Germinal center (tissue), 1 donor: ENCODE data around the gene BDKRB1.
"Not testable (repeated sequence)": the region's sequence is repeated elsewhere in the genome, so short reads cannot be mapped to it uniquely, and the experiment has no call there.

Experiments
- DNase-seq: peaks from one replicate; pipeline ENCODE4 v3.0.0; 2012; ENCODE audit warnings: mixed read lengths, low spot score

BDKRB1 gene

DNA sequence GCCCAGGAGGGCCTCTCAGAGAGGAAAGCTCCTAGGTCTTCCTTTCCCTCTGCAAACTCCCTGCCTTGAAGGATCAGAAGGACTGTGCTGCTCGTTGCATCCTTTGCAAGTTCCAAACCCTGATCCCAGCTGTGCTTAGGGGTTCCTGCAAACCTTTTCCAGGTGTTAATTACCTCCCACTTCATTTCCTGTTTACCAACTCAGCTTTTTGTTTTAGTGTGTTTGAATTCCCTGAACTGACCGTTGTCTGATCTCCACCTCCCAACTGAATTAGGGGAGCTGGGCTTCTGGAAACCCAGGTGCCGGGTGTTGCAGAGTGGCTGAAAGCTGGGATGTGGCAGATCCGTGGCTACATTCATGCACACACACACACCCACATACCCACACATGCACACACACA is 20.6 kb upstream of the BDKRB1 start:
- DNase-seq = no peak

DNA sequence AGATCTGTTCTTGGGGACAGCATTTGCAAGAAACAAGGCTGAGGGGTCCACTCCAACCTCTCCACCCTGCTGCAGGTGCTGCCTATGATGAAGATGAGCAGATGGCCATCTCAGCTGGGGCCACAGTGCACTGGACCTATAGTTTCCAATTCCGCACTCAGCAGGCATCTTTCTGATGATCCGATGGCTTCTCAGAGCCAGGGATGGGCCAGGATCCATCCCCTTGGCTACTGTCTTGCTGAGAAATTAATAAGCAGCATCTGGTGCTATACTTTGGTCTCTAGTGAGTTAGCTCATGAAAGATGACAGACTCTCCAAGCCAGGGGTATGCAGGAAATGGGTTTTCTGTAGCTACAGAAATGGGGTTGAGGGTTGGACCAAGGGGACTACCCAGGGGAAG is 18.4 kb upstream of the BDKRB1 start:
- DNase-seq = no peak

DNA sequence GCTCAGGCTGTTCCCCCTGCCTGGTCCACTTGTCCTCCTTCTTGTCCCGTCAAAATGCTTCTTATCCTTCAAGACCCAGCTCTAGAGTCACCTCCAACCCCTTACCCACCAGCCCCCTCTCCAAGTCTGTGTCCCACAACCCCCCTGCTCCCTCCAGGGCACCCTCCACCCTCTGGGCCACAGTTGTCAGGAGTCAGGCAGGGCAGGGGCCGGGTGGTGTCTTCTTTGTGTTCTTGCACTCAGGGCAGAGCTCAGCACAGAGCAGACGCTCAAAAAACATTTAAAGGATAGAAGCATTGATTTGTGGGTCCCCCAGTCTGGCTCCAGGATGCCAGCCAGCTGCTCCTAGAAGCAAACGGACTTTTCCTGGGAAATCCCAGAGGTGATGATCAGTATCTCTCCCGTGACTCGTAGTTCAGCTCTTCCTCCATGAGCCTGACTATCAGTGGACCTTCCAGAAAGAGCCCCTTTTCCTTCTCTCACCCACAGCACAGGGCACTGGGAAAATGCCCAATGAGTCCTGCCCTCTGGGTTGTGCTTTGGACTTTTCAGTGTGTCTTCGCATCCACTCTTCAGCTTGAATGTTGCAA is 17.2 kb upstream of the BDKRB1 start:
- no peak for DNase-seq

DNA sequence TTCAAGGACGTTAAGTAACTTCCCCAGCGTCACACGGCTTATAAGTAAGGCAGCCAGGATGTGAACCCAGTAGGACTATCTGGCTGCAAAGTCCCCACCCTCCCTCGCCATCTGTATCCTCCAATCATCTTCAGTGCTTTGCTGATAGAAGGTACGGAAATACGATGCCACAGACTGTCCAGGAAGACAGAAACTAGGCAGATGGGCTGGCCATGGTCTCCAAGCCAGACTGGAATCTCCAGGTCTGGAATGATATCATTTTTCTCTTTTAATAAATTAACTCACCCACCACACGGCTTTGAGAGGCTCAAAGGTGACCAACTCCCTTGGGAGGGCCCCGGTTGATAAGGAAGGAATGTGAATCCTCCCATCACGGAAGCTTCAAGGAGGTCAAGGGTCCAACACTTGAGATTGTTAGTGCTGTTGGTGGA is 16.3 kb upstream of the BDKRB1 start:
- no peak for DNase-seq

DNA sequence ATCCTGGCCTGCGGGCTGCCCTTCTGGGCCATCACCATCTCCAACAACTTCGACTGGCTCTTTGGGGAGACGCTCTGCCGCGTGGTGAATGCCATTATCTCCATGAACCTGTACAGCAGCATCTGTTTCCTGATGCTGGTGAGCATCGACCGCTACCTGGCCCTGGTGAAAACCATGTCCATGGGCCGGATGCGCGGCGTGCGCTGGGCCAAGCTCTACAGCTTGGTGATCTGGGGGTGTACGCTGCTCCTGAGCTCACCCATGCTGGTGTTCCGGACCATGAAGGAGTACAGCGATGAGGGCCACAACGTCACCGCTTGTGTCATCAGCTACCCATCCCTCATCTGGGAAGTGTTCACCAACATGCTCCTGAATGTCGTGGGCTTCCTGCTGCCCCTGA is 15.4 kb upstream of the BDKRB1 start:
- no peak for DNase-seq

DNA sequence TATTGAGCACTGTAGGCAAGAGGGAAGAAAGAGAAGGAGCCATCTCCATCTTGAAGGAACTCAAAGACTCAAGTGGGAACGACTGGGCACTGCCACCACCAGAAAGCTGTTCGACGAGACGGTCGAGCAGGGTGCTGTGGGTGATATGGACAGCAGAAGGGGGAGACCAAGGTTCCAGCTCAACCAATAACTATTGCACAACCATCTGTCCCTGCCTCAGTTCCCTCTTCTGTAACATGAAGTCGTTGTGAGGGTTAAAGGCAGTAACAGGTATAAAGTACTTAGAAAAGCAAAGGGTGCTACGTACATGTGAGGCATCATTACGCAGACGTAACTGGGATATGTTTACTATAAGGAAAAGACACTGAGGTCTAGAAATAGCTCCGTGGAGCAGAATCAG is 13.9 kb upstream of the BDKRB1 start:
- no peak for DNase-seq

DNA sequence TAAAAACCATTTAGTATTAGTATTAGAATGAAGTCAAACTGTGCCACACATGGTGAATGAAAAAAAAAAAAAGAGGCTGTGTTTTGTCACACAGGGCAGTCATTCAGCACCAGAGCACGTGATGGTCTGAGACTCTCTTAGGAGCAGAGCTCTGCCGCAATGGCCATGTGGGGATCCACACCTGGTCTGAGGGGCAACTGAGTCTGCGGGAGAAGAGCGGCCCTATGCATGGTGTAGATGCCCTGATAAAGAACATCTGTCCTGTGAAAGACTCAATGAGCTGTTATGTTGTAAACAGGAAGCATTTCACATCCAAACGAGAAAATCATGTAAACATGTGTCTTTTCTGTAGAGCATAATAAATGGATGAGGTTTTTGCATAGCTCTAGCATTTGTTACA is 12.2 kb upstream of the BDKRB1 start:
- no peak for DNase-seq

DNA sequence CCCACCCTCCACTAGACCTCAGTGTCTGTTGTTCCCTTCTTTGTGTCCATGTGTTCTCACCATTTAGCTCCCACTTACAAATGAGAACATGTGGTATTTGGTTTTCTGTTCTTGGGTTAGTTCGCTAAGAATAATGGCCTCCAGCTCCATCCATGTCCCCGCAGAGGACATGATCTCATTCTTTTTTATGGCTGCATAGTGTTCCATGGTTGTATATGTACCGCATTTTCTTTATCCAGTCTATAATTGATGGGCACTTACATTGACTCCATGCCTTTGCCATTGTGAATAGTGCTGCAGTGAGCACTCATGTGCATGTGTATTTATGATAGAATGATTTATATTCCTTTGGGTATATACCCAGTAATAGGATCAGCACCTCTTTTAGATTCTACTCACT is 10.9 kb upstream of the BDKRB1 start:
- not testable (repeated sequence) for DNase-seq

DNA sequence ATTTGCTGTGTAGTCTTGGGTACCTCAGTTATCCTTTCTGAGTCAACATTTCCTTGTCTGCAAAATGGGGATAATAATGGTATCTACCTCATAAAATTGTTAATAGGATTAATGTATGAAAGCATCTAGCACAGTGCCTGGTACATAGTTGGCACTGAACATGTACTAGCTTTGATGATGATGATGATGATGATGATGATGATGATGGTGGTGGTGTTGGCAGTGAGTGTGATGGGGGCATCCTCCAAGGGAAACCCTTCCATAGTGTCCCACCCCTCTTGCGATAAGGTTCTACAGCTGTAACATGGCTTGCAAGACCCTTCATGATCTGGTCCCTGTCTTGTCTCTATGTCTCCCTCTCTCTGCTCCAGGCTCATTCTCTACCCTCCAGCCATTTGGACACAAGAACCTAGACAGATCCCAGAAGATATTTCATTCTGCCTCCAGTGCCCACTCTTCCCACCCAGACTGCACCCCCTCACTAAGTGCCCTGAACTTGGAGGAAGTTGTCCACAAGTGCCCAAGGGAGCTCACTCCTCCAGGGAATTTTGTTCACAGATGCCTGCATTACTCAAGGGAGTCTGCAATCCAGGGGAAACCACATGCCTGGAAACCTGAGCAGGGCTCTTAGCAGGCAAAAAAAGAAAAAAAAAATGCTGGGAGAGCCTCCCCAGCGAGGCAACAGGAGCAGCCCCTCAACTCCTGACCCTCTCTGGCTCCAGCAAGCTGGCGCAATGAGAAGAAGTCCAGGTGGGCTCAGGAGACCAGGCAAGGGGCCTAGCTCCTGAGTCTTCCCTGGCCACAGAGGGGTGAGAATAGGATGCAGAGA is 10.1 kb upstream of the BDKRB1 start:
- no peak for DNase-seq

DNA sequence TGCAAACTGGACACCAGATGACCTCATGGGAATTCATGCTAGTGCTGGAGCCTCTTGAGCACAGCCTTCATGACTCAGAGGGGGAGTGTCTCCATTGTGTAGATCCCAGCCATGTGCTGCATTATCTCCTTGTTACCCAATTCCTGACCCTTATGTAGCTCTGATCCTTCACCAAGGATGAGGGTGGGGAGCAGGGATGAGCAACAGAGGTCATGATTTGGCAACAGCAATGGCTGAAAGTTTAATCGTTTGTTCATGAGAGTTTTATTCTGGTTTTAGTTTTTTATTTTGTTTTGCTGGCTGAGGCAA is 9.5 kb upstream of the BDKRB1 start:
- DNase-seq = no peak

DNA sequence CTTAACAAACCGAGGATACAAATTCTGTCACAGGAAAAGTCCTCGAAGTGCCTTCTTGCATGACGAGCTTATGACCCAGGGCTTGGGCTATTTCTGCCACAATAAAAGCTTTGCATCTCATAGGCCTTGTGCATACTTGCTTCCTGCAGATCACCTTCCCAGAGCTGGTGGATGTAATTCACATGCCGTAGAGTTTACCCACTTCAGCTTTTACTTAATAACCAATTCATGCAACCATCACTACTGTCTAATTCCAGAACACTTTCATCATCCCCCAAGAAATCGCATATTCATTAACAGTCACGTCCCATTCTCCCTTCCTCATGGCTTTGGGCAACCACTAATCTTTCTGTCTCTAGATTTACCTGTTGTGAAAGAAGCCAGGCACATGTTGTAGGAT is 9.0 kb upstream of the BDKRB1 start:
- DNase-seq = no peak

DNA sequence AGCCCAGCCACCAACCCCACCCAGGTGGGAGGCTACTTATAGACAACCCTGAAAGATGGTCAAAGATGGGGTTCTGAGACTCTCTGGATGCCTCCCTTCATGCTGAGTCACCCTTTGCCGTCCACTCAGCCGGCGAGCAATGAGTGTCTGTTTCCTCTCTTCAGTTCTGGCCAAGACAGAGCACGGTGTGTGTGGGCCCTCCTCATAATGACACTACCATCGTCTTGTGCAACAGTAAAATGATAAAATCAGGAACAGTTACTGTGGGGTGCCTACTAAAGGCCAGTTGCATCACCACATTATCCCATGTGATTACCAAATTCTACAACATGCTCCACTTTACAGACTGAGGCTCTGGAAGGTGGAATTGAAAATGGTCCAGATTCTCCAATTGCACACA is 7.0 kb upstream of the BDKRB1 start:
- DNase-seq = no peak

DNA sequence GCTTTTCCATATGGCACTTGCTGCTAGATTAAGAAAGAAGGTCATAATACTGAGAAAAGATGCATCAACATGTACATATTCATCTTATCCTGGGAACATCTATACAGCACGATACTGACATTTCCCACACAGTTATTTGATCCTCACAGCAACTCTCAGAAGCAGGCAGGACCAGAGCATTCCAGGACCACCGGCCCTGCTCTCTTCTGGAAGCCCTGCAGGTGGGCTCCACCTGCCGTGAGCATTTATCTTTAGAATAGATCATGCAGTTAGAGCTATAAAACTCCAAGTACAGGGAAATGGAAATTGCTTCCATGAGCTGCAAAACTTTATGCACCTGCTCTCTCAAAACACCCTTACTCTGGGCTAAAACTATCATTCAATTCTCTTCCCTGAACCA is 5.5 kb upstream of the BDKRB1 start:
- DNase-seq = no peak

DNA sequence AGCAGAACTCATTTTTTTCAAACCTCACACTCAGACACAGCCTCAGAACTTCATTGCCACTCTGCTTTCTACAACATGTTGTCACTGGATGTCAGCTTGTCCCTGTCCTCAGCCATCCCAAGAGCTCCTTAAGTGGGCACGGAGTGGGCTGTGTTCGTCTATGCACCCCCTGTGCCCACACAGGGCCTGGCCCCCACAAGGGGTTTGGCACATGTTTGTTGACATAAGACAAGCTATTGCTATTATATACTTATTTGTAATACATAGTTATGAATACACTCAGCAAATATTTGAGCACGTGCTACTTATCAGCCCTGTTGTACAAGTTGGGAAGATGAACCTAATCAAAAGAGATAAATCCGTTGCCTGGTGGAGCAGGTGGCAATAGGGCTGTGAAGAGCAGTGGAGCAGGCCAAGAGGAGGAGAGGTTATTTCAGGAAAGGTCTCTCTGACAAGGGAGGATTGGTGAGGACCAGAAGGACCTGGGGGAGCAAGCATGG is 4.3 kb upstream of the BDKRB1 start:
- no peak for DNase-seq

DNA sequence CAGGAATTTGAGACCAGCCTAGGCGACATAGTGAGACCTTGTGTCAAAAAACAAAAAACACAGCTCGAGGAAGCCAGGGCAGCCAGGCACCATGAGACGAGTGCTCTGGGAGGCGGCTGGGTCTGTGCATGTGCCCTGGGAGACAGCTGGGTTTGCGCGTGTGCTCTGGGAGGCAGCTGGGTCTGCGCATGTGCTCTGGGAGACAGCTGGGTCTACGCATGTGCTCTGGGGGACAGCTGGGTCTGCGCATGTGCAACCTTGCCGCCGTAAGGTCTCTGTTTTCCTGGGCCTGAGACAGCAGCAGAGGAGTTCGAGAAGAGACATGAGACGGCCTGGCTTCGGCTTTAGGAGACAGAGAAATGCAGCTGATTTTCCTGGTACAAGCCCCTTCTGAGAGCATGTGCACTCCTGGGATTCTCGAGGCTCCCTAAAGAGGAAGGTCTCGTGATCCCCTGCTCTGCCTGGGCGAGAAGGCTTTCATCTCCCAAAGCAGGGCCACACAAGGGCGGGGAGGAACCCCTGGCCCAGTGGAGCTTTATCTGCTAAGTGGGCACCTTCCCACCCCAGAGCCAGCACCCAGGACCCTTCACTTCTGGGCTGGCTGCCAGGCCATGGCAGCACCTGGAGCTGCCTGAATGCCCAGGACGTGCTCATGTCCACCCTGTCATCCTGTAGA is 3.5 kb upstream of the BDKRB1 start:
- DNase-seq = no peak

DNA sequence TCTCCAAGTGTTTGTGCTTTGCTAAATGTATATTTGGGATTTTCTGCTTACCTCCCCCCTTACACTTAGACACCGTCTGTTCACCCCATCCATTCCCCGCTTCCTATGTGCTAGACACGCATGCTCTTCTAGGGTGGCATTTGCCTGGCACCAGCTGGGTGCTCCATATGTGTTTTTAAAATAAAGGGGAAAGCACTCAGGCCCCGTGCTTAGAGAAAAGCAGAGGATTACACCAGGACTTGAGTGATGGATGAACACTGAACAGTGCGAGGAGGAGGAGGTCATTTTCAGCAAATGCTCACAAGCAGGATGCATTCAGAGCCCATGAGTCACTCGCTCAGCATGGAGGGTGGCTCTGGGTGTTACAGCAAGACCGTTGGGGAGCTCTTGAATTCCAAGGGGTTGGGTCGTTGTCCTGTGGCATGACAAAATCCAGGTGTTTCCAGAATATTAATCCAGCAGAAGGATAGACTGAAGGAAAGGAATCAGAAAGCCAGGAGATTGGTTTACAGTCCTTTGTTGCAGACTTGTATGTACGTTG is 2.9 kb upstream of the BDKRB1 start:
- no peak for DNase-seq

DNA sequence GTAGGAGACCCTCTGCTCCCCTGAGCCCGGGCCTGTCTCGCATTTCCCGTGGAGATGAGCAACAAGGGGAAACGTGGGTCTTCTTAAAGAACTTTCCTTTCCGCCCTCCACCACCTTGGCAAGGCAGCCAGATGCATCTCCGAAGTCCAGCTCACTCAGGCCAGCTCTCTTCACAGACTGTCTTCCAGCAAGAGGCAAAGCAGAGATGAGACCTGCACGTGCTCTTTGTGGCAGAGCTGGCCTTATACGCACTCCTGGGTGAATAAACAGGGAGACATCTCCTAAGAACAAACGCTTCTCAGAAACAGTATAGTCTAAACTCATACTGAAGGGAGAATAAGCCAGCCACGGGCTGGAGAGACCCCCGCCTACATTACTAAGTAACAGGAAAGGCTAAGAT is 1.3 kb upstream of the BDKRB1 start:
- no peak for DNase-seq

DNA sequence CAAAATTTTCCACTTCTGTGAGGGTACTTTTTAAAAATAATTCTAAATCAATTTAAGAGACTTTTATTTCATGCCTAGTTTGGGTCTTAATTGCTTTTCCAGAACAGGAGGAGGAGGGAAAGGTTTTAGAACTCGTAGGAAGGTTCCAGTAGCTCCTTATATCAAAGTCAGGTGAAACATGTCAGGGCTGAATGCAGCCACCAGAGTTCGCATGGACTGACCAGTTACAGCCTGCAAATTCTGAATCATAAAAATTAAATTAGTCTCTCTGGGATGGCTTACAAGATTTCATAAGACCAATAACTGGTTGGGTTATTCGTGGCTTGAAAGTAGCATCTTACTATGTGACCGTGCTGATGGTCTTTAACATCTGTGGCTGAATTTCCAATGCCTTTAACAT is 397 bp downstream of the BDKRB1 start:
- DNase-seq = no peak

DNA sequence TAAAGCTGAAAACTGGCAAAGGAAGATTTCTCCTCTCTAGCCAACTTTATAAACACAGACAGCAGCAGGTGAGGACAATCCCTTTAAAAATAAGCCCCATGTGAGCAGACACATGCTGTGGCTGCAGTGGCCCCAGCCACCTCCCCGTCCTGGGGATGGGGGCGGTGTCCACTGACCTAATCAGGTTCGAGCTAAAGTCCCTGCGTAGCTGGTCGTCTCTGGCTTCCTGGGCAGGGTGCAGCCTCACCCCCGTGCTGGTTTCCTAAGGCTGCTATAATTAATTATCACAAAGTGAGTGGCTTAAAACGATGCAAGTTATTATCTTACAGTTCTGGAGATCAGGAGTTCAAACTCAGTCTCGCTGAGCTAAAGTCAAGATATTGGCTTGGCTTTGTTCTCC is 1.0 kb downstream of the BDKRB1 start:
- no peak for DNase-seq

DNA sequence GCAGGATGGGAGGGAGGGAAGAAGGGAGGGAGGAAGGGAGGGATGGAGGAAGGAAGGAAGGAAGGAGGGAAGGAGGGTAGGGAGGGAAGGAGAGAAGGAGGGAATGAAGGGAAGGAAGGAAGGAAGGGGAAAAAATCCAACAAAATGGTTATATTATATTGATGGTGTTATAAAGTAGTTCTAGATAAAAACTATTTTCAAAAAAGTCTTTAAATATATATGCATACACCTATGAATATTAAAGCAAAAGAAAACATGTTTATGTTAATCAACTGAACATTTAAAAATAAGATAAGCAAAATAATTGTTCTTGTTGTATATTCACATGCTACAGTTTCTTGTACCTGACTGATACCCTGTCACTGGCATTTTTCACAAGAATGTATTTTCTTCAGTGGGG is 1.9 kb downstream of the BDKRB1 start:
- no peak for DNase-seq

DNA sequence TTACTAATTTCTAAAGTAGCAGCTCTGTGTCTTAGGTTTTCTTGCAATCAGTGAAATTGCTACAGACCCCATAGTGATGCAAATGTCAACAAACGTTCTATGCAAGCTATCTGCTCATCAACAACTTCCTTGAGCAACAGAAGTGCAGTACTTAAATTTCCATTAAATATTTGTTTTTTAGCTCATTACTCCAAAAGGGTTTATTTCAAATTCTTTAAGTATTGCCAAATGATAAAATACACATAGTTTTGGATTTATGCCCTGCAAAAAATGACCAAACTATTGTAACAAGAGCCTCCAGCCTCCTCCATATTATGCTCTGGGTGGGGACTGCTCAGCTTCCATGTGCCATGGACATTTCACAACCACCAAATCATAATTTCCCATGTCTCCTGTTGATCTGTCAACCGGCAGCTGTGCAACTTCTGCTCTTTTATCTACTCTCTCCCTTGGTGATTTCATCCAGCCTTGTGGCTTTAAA is 4.4 kb downstream of the BDKRB1 start:
- DNase-seq = no peak

DNA sequence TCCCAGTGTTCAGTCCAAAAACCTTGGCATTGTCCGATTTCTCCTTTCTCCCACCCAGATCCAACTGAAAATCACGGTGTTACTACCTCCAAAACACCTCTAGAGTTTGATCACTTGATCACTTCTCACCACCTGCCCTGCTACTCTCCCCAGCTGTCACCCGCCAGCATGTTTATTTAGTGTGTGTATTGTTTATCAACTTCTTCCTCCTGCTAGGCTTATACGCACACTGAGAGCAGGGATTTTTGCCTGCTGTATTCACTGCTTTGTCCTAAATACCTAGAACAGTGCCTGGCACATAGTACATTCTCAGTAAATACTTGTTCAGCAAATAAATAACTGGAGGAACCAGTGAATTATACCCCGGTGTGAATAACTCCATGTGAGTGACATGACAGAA is 5.0 kb downstream of the BDKRB1 start:
- DNase-seq = no peak
